Ascending aorta (tissue), 2 donors: Measurements from ENCODE around the gene F10. TPM values are rescaled to one million over a fixed set of nuclear protein-coding genes. Genes with fewer than 3 reads are reported as not detected.
A peak's percentile ranks its signal among the peaks of the same experiment; 100 is the strongest.

Source experiments
- DNase-seq, 2 donors: peaks; one replicate each; pipeline ENCODE4 v3.0.0-alpha.2; 2019; ENCODE audit warnings: low spot score in 2 of 2
- H3K27ac ChIP-seq, 2 donors: fragments of 200-600 bp; sonication (generic); one replicate each; pipeline ENCODE4 v1.5.1; 2016 to 2017; ENCODE audit warnings: mild to moderate bottlenecking in 1 of 2
- H3K27me3 ChIP-seq: fragments of 200-600 bp; sonication (generic); one replicate; pipeline ENCODE4 v1.5.1; 2017
- H3K36me3 ChIP-seq, 2 donors: fragments of 200-600 bp; sonication (generic); one replicate each; pipeline ENCODE4 v1.5.1; 2016
- H3K4me1 ChIP-seq, 2 donors: fragments of 200-600 bp; sonication (generic); one replicate each; pipeline ENCODE4 v1.5.1; 2016 to 2017; ENCODE audit warnings: mild to moderate bottlenecking in 1 of 2
- H3K4me3 ChIP-seq, 2 donors: fragments of 200-600 bp; sonication (generic); one replicate each; pipeline ENCODE4 v1.5.1; 2016 to 2017; ENCODE audit warnings: mild to moderate bottlenecking in 1 of 2
- H3K9me3 ChIP-seq, 2 donors: fragments of 200-600 bp; sonication (generic); one replicate each; pipeline ENCODE4 v1.5.1; 2016
- intact Hi-C: fragments of 100-400 bp; cut with DNase I; formaldehyde crosslinking; loops from one replicate; pipeline ENCODE4 v1.15.1; 2023
- total RNA-seq: library from RNA; depleted of rRNA; stranded (reverse); fragments of >200 nt; gene quantifications from one replicate; pipeline ENCODE4 v1.1.0, GENCODE V29; 2016
- TF ChIP-seq, protein P1 (sequence below), 3 experiments: fragments of 200-600 bp in 2 of 3; fragments of 450-650 bp in 1 of 3; sonication (generic) in 2 of 3; IDR thresholded peaks; one replicate each; pipeline ENCODE4 v1.5.1; 2016 to 2019; ENCODE audit warnings: antibody characterized with exemption in 3 of 3, mild to moderate bottlenecking in 1 of 3, moderate library complexity in 1 of 3

F10 gene
- total RNA-seq, 1 donor from 2014 or later, result 15.8 TPM

DNA sequence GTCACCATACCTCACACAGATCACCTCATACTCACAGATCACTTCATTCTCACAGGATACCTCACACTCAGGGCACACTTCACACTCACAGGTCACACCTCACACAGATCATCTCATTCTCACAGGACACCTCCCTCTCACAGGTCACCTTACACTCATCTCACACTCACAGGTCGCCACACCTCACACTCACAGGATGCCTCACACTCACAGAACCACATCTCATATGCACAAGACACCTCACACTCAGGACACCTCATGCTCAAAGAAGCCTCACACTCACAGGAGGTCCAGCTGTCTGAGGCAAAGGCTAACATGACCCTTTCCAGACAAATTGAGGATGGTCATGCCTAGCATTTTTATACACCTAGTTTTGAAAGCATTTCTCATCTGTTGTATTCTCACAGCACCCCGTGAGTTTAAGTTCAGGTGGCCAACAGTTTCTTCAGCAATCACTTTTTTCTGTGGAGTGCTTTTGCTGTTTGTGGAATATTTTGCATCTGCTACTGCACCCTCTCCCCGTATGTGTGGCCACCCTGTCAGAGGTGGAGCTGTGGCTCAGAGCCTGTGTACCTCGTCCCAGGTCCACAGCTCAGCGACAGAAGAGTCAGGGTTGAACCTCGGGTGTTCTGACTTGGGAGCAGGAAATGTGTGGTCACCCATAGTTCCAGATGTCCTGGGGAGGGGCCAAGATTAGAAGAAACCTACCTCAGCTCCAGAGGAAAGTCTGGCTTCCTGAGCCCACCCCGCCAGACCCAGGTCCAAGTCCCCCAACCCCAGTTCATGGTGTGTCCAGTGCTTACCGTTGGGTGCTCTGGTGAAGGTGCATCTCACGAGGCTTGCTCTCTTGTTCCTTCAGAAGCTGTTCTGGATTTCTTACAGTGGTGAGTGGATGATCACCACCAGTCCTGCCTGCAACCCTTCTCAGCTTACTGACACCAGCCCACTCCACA is 9.4 kb upstream of the F10 start:
- DNase-seq, result peak in 1 of 2 donors; percentile 38
- TF ChIP-seq, protein P1, sequence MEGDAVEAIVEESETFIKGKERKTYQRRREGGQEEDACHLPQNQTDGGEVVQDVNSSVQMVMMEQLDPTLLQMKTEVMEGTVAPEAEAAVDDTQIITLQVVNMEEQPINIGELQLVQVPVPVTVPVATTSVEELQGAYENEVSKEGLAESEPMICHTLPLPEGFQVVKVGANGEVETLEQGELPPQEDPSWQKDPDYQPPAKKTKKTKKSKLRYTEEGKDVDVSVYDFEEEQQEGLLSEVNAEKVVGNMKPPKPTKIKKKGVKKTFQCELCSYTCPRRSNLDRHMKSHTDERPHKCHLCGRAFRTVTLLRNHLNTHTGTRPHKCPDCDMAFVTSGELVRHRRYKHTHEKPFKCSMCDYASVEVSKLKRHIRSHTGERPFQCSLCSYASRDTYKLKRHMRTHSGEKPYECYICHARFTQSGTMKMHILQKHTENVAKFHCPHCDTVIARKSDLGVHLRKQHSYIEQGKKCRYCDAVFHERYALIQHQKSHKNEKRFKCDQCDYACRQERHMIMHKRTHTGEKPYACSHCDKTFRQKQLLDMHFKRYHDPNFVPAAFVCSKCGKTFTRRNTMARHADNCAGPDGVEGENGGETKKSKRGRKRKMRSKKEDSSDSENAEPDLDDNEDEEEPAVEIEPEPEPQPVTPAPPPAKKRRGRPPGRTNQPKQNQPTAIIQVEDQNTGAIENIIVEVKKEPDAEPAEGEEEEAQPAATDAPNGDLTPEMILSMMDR (IDR thresholded peaks at IDR 0.05), result no peak
- intact Hi-C loops, result no loop called here
- H3K4me1 ChIP-seq, result peaks cover 3 to 6% of the 10 kb centered on the region in 2 donors
- no peaks in the 10 kb centered on the region for H3K36me3 ChIP-seq
- no peak overlapping the region for H3K4me3 ChIP-seq
- peaks cover 11% of the 10 kb centered on the region for H3K27me3 ChIP-seq
- no peak overlapping the region for H3K27ac ChIP-seq
- H3K9me3 ChIP-seq, result no peaks in the 10 kb centered on the region

DNA sequence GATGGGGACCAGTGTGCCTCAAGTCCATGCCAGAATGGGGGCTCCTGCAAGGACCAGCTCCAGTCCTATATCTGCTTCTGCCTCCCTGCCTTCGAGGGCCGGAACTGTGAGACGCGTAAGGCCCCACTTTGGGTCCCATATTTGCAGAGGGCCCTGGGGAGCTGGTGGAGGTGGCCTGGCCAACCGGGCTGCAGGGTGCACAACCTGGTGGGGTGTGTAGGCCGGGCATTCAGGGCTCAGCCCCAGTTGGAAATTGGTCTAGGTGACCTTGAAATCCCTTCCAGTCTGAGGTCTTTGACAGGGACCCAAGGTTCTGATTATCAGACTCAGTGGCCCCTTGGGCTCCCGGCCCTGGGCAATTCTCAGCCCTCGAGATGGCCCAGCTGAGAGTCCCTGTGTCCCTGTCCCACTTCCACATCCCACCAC is 8.7 kb upstream of the F10 start:
- no peak overlapping the region for H3K4me3 ChIP-seq
- H3K4me1 ChIP-seq, result peaks cover 3 to 6% of the 10 kb centered on the region in 2 donors
- TF ChIP-seq, protein P1 (IDR thresholded peaks at IDR 0.05), result no peak
- no peak overlapping the region for H3K27ac ChIP-seq
- no peaks in the 10 kb centered on the region for H3K9me3 ChIP-seq
- H3K36me3 ChIP-seq, result no peaks in the 10 kb centered on the region
- H3K27me3 ChIP-seq, result peaks cover 11% of the 10 kb centered on the region
- peak in 1 of 2 donors; percentile 31 for DNase-seq
- intact Hi-C loops, result no loop called here

DNA sequence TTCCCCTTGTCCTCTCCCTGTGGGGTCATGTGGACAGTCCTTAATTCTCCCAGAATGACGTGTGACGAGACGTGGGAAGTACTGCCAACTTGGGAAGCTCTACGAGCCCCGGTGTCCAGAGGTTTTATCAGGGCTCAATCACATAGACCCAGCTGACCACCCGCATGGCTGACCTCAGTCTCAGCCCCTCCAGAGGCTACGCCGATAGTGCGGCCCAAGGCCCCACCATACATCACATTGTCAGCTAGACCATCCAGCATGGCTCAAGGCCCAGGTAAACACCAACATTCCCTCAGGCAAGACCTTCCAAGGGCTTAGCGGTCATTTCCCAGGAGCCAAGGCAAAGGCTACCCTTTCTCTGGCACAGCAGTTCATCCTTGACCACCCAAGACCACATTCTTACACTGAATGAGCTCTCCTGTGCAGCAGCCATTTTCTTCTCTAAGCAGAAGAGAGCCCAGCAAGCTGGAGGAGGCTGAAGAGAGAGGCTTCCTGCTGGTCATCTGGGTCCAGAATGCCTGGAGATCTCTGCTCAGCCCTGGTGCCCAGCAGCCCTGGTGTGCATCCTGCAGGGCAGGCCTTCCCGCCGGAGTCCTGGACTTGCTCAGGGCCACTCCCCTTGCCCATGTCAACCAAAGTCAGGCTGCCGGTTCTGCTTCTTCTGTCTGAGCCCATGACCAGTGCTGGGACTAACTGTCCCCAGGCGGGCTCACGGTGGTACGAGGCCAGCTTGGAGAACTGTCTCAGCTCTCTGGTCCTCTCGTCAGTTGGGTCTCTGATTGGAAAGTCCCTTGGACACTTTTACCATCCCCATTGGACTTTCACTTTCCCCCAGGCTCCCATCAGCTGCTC is 7.9 kb upstream of the F10 start:
- Histone ChIP-seq H3K4me1 (peaks cover 3 to 4% of the 10 kb centered on the region in 2 donors), H3K9me3 (no peaks in the 10 kb centered on the region), H3K4me3 (no peak overlapping the region), H3K27ac (no peak overlapping the region), H3K27me3 (peaks cover 8% of the 10 kb centered on the region), H3K36me3 (no peaks in the 10 kb centered on the region)
- peak in 1 of 2 donors; percentile 58 for DNase-seq
- intact Hi-C loops, result no loop called here
- TF ChIP-seq, protein P1 (IDR thresholded peaks at IDR 0.05), result no peak

DNA sequence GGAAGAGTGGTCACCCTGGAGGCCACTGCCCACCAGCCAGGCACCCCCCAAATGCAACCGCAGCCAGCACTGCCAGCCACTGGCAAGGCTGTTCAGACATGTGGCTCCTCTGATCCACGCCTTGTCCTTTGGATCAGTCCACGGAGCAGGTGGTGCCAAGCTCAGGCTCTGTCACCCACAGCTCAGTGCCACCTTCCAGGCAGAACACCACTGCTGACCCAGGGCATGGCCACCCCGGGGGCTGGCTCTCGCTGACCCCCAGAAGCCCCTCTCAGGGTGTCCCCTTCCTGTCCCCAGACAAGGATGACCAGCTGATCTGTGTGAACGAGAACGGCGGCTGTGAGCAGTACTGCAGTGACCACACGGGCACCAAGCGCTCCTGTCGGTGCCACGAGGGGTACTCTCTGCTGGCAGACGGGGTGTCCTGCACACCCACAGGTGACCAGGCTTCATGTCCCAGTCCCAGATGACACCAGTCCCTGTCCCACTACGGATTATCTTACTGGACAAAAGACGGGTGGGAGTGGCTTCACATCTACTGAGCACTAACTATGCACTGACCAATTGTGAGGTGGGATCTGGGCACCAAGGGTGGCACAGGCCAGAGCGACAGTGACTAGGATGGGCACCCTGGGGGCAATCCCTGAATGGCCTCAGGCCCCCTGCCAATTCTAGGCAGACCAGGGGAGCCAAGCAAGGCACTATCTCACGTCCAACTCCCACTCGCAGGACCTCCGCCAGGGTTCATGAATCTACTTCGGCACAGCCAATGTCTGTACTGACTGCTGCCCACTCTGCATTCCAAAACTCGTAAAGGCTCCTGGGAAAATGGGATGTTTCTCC is 7.0 kb upstream of the F10 start:
- H3K9me3 ChIP-seq, result no peaks in the 10 kb centered on the region
- H3K4me1 ChIP-seq, result peaks cover 0 to under 1% of the 10 kb centered on the region in 2 donors
- DNase-seq, result peak in 1 of 2 donors; percentile 55
- H3K27ac ChIP-seq, result no peak overlapping the region
- peaks cover 6% of the 10 kb centered on the region for H3K27me3 ChIP-seq
- intact Hi-C loops, result no loop called here
- H3K4me3 ChIP-seq, result no peak overlapping the region
- no peaks in the 10 kb centered on the region for H3K36me3 ChIP-seq
- TF ChIP-seq, protein P1 (IDR thresholded peaks at IDR 0.05), result no peak
